NOMO-1 treated with DMSO at 0.1 percent for 48 hours (cell line): ENCODE measurements around the gene RIPOR1.

ENCODE experiments used
- DNase-seq: peaks from one replicate; lab custom pipeline; 2025; ENCODE audit not compliant: unreplicated experiment; lab: John Stamatoyannopoulos, UW

Gene RIPOR1

DNA sequence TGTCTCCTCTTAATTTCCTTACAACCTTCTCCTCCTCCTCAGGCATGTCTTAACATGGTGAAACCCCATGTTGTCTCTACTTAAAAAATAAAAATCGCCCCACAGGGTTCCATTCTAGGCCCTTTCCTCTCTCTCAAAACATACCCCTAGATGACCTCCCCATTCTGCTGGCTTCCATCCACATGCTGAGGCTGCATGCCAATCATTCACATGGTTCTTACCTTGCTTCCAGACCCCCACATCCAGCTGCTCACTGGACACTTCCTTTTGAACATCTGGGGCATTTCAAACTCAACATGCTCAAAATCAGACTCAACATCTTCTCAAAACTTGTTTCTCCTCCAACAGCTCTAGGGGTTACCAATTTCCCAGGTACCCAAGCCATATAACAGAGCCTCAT is 21.3 kb downstream of the RIPOR1 start:
- DNase-seq: no peak

DNA sequence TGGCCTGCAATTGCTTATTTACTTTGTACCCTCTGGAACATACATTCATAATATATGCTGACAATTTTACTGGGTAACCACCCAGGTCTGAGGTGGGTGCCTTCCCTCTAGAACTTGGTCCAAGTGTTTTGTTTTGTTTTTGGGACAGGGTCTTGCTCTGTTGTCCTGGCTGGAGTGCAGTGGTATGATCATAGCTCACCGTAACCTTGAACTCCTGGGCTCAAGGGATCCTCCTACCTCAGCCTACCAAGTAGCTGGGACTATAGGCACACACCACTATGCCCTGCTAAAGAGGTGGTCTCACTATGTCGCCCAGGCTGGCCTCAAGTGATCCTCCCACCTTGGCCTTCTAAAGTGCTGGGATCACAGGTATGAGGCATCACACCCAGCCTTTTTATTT is 22.5 kb downstream of the RIPOR1 start:
- no peak for DNase-seq

DNA sequence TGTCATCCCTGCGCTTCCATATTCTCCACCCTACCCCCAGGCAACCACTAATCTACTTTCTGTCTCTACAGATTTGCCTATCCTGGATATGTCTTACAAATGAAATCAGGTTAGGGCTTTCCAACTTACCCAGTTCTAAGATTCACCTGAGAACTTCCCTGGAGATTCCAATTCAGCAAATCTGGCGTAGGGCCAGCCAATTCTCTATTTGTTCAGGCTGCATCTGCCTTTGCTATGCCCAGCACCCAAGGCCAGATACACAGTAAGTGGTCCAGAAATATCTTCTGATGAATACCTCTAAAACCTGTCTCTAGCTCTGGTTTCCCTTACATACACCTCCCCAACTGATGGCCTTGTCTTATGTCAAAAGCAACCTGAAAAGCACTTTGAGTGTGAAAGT is 23.3 kb downstream of the RIPOR1 start:
- DNase-seq: no peak

DNA sequence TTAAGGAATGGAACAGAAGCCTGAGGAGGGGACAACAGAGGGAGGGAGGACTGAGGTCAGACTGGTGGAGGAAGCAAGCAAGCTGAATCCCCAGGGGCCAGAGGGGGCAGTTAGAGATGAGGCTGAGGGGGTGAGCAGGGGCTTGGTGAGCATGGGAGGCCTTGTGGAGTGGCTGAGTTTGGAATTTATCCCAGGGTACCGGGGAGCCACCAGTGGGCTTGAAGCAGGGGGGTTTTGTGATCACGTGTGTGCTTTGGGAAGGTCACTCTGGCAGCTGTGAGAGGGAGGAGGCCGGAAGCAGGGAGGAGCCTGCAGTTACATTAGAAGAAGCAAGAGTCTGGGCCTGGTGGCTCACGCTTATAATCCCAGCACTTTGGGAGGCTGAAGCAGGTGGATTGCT is 23.8 kb downstream of the RIPOR1 start:
- no peak for DNase-seq

DNA sequence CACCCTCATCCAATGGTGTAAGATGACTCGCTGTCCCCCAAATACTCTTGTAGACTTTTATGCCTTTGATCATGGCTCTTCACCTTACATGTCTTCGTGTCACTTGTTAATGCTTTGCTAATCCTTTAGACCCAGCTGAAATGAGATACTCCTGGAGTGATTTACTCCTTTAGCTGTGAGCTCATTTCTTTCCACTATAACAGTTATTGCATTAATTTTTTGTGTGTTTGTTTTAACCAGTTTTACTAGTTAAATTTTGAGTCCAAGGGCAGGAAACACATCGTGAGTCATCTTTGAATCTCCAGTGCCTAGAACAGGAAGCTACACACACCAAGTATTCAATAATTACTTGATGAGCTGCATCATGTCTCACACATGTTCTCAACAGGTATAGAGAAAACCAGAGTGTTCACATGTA is 27.2 kb downstream of the RIPOR1 start:
- DNase-seq: peak; percentile 77

DNA sequence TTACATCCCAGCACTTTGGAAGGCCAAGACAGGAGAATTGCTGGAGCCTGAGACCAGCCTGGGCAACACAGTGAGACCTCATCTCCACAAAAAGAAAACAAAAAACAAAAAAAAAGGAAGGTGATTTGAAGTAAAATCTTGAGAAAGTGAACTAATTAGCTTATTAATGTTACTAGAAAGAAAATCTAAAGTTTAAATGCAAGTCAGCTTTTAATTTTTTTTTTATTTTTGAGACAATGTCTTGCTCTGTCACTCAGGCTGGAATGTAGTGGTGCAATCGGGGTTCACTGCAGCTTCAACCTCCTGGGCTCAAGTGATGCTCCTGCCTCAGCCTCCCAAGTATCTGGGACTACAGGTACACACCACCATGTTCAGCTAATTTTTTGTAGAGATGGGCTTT is 30.2 kb downstream of the RIPOR1 start:
- no peak for DNase-seq

DNA sequence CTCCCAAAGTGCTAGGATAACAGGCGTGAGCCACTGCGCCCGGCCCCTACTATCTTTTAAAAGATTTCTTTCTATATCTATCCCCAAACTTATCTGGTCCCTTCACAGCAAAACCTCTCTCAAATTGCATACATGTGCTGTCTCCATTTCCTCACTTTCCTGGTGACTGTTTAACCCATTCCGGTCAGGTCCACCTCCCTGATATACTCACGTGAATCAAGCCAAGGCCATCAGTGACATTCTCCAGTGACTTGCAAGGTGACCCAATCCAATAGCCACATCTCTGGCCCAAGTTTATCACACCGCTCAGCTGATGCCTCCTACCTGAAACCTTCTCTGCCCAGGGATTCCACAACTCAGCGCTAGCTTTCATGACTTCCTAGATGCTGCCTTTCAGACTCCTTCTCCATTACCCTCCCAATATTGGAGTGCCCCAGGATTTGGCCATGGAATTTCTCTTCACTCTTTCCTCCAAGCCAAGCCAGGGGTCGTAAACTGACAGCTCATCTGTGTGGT is 32.3 kb downstream of the RIPOR1 start:
- no peak for DNase-seq

DNA sequence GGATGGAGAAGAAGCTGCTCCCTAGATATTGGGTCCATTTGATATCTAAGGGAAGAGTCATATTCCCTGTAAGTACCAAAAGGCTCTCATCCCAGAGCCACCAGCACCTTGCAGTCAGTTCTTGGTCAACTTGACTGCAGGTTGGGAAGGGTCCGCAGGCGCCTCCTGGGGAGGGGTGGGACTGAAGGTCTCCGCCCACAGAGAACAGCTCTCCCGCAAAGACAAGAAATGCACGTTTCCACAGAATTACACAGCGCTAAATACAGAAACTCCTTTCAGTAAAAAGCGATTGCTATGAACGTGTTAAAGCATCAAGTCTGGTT is 32.8 kb downstream of the RIPOR1 start:
- no peak for DNase-seq

DNA sequence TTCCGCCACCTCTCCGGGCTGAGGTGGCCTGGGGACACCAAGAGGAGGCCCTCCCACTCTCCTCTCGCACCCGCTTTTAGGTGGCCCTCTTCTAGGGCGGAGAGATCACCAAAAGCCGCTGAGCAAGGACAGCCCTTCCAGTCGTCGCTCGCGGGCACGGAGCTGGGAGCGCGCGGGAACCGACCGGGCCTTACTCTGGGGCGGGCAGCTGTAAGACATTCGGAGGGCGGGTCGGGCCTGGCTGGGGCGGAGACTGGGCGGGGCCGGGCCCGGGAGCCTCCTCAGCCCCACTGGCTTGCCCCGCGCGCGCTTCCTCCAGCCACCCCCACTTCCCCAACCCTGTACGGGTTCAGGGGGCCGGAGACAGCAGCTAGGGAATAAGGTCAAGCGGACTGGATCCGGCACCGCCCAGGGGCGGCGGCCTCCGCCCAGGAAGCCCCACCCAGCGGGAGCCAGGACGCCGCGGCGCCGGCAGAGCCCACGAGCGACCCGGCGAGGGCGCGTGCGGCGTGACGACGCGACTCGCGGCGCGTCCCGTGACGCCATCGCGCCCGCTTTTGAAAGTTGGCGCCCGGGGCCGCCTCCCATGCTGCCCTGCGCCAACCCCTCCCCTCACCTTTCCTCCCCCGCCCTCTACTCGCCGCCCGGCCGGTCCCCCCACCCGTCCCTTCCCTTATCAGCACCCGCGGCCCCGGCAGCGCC is 33.3 kb downstream of the RIPOR1 start:
- peak; percentile 99 for DNase-seq

DNA sequence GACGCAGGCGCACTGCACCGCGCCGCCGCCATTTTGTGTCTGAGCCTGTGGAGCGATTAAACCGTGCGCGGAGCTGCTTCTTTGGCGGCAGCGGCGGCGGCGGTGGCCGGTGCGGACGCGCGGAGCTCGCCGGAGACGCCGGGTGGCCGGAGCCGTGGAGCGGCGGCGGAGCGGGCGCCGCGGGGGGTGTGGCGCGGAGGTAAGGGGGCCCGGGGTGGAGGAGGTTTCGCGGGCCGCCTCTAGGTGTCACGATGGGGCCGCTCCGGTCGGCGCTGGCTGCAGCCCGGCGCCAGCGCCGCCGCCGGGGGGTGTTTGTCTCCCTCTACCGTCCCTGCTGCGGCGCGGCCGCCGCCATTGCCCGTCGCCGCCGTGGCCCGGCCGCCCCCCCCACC is 33.9 kb downstream of the RIPOR1 start, which contains the start of gene CTCF:
CTCF (plus strand) TSS at position 1 of the 392 bp plus-strand sequence. CDS start 48,307 bp downstream, outside the sequence.
- peak; percentile 69 for DNase-seq

DNA sequence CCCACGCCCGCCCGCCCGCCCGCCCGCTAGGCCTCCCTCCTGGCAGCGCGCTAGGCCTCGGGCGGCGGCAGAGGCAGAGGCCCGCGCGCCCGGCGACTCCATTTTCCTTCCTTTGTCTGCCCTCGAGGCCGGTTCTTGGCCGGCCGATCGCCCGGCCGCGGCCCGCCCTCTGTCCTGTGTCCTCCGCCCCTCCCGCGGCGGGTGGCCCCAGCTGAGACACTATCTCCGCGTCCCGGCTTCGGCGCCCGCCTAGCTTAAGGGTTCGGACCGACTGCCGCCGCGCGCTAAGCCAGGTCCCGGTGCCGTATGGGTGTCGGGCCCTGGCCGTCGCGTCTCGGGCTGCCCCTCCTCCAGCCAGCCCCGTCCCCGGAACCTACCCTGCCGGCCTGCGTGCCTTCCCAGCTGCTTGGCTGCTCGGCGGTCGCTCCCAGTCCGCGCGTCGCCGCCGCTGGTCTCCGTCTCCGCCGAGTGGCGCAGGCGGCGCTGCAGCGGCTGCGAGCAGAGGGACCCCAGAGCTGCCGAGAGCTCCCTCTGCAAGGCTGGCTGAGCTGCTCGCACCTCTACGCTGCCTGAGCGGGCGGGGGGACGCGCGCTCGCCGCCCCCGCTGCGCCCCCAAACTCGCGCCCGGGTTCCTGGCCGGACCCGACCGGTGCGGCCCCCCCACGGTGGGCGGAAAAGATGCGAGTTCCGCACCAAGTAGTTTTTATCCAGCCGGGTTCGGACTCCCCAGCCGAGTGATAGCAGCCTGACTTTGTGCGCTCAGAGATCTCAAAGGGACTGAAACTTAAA is 34.5 kb downstream of the RIPOR1 start:
- DNase-seq: peak; percentile 29

DNA sequence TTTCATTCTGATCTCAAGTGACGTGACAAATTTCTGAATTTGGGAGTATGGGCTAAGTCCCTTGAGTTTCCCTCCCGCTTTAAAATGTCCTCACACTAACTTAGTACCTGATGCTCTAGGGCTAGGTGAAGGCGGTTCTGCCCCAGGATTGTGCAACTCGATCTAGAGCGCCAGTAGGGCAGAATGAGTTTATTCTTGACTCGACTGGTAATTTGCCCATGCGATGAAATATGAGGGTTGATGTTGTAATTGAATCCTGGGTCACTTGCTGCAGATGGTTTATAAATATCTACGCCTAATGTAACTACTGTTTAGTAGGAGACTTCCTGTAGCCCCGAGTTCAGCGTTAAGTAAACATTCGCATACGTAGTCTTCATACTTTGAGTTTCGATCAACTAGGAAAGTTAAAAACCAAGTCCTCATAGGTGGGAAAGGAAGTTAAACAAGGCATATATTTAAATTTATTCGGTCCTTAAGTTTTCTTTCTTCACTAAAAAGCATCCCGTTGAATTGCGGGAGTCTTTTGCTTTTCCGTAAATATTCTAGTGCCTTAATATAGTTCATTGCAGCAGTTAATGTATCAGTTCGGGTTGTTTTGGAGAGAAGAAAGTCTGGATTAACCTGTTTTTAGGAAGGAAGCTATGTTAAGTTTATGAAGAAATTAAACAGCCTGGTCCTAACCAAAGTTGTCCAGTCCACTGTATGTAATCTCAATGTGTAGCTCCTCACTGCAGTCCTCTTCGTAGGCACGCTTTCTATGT is 35.3 kb downstream of the RIPOR1 start:
- peak; percentile 84 for DNase-seq

DNA sequence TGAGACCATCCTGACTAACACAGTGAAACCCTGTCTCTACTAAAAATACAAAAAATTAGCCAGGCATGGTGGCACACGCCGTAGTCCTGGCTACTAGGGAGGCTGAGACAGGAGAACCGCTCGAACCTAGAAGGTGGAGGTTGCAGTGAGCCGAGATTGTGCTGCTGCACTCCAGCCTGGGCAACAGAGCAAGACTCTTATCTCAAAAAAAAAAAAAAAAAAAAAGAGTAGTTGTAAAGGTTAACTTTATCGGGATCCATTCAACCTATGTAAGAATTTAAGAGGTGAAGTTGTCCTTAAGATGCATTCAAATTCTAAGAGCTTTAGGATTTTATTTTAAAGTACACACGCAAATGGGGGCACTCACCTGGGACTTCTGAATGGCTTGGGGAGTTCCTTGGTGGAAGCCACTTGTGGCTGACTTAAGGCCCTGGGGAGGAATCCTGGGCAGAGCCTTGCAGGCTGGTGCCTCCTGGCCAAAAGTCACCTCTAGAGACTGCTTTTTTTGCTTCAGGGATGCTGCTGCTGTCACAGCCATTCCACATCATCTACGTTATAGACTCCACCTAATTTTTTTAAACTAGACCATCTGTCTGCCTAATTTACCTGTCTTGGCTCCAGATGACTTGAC is 37.0 kb downstream of the RIPOR1 start:
- no peak for DNase-seq

DNA sequence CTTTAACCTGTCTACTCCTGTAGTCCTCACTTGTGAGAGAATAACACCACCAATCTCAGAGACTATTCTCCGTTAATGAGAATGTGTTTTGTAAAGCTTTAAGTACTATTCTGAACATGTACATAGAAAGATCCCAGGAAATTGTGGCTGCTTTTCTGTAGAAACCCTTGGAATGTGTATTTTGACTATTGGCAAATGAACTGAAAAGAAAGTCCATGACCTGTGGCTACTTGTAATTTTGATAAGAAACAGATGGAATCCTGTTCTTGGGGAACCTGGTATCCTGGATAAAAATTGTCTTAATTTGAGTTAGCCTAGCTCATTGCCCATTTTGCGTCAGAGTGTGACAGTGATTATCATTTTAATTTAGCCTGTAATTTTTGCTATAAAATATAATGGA is 42.8 kb downstream of the RIPOR1 start:
- no peak for DNase-seq

DNA sequence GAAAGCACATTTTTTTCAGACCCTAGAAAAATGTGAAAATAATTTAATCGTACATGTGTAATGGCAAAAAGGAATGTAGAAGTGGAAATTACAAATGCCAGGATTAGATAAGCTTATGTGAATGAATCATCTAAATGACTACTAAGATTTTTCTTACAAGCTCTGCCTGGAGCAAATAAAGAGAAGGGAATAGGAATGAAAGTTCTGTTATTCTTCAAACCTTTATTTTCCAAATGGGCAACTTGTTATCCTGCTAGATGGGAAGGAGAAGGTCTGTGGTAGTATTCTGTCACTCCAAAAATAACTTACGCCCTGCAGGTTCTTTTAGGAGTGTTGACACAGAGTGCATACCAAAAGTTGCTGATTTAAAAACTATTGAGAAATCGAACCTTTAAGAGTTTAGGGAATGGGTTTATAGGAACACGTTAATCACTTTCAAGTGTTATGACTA is 43.4 kb downstream of the RIPOR1 start:
- no peak for DNase-seq

DNA sequence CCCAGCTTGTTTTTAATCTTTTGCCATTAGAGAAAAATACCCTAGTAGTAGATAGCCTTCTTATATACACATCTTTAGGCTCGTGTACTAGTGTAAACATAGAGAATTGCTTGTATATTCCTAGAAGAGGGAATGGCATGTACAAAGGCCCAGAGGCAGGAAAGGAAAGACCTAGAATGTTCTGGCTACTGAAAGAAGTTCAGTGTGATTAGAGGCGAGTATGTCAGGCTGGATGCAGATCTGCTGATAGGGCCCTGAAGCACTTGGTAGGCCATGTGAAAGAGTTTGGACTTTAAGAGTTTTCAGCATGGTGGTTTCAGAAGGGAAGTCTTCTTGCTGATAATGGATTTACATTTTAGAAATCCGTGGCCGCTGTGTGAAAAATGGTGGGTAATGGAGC is 51.1 kb downstream of the RIPOR1 start:
- no peak for DNase-seq

DNA sequence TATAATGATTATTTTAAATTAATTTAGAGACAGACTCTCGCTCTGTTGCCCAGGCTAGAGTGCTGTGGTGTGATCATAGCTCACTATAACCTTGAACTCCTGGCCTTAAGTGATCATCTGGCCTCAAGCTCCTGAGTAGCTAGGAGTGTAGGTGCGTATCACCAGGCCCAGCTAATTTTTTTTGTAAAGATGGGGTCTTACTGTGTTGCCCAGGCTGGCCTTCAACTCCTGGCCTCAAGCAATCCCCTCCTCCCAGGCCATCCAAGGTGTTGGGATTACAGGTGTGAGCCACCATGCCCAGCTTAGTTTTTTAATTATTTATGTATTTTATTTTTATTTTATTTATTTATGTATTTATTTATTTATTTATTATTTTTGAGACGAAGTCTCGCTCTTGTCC is 51.6 kb downstream of the RIPOR1 start:
- no peak for DNase-seq

DNA sequence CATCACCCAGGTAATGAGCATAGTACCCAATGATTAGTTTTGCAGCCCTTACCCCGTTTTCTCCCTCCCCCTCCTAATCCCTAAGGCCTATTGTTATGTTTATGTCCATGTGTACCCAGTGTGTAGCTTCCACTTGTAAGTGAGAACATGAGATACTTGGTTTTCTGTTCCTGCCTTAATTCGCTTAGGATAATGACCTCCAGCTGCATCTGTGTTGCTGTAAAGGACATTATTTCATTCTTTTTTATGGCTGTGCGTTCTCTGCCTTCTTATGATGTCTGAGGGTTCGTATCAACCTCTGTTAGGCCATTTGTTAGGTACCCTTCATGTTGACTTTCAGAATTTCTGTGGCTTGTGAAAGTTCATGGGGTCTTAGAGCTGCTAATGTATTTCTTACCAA is 64.7 kb downstream of the RIPOR1 start:
- no peak for DNase-seq

DNA sequence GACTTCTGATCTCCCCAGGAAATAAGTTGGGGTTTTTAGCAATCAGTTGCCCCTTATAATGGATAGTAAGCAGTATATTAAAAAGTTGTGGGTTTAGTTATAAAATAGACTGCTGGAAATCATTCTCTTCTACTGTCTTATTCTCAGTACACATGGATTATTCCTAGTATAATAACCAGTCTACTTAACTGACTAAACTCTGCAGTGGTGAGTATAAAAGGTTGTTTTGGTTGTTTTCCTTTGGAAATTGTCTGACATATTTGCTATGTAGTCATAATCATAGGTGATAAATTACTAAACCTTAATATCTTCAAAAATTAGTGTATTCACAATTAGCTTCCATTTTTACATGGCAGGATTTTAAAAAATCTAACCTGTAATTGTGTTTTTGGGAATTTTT is 65.1 kb downstream of the RIPOR1 start:
- no peak for DNase-seq

DNA sequence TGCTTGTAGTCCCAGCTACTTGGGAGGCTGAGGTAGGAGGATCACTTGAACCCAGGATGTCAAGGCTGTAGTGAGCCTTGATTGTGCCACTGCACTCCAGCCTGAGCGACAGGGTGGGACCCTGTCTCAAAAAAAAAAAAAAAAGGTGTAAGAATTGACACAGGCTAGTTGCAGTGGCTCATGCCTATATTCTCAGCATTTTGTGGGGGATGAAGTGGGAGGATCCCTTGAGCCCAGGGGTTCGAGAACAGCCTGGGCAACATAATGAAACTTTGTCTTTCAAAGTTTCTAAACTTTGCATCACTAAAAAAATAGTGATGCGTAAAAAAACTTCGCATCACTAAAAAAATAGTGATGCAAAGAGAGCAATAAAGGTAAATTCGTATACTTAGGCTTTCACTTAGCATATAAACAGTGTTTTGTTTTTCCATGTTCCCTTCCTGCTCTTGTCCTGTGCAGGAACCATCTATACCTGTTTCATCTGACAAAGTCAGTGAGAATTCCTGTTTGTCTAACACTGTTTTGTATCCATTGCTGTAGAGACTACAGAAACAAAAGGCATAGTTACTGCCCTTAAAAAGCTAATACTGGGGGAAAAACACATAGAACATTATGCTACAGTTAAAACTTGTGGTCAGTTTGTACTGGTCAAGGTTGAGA is 65.8 kb downstream of the RIPOR1 start:
- no peak for DNase-seq

DNA sequence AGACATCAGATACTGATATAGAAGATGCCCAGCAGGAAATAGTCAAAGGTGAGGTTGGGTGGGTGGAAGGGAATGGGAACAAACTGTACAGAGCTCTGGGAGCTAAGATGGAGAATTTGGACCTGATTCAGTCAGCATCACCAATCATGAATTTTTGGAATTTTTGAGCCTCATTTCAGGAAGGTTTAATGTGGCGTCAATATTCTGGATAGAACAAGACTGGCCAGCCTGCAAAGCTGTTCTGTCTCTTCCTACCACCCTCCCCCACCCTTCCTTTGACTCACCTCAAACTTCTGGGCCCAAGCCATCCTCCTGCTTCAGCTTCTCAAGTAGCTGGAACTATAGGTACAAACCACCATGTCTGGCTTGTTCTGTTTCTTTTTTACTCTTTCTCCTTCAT is 66.3 kb downstream of the RIPOR1 start:
- no peak for DNase-seq
